ENCODE results near the gene KCNMA1.

KCNMA1 gene

GRCh38 chr10:77482072-77482471 is 155.5 kb downstream of the KCNMA1 start:
- no peak for DNase-seq (ENCODE audit: low spot score)

- no peak for DNase-seq (ENCODE audit: low spot score)
Observed at GRCh38 chr10:77479586-77479985, 158.0 kb downstream of the KCNMA1 start.

GRCh38 chr10:77478962-77479359 is 158.6 kb downstream of the KCNMA1 start:
- DNase-seq (ENCODE audit: low spot score): no peak

GRCh38 chr10:77478247-77478961 is 159.2 kb downstream of the KCNMA1 start:
- DNase-seq (ENCODE audit: low spot score): peak; percentile 91

GRCh38 chr10:77475522-77475921 is 162.1 kb downstream of the KCNMA1 start:
- DNase-seq (ENCODE audit: low spot score): no peak

GRCh38 chr10:77474939-77475338 is 162.7 kb downstream of the KCNMA1 start:
- DNase-seq (ENCODE audit: low spot score): no peak

- no peak for DNase-seq (ENCODE audit: low spot score)
Observed at GRCh38 chr10:77474386-77474785, 163.2 kb downstream of the KCNMA1 start.

- no peak for DNase-seq (ENCODE audit: low spot score)
Observed at GRCh38 chr10:77472146-77472545, 165.5 kb downstream of the KCNMA1 start.

- DNase-seq (ENCODE audit: low spot score): no peak
Observed at GRCh38 chr10:77471069-77471536, 166.5 kb downstream of the KCNMA1 start.

- no peak for DNase-seq (ENCODE audit: low spot score)
Observed at GRCh38 chr10:77467422-77467963, 170.1 kb downstream of the KCNMA1 start.

- DNase-seq (ENCODE audit: low spot score): peak; percentile 46
Observed at GRCh38 chr10:77463967-77464745, 173.5 kb downstream of the KCNMA1 start.

GRCh38 chr10:77463499-77463898 is 174.1 kb downstream of the KCNMA1 start:
- DNase-seq (ENCODE audit: low spot score): no peak

- DNase-seq (ENCODE audit: low spot score): no peak
Observed at GRCh38 chr10:77461636-77462296, 175.8 kb downstream of the KCNMA1 start.

GRCh38 chr10:77459905-77460304 is 177.7 kb downstream of the KCNMA1 start:
- DNase-seq (ENCODE audit: low spot score): no peak

- peak; percentile 9 for DNase-seq (ENCODE audit: low spot score)
Observed at GRCh38 chr10:77458986-77459590, 178.5 kb downstream of the KCNMA1 start.

- DNase-seq (ENCODE audit: low spot score): no peak
Observed at GRCh38 chr10:77457721-77458120, 179.9 kb downstream of the KCNMA1 start.

- no peak for DNase-seq (ENCODE audit: low spot score)
Observed at GRCh38 chr10:77457266-77457665, 180.3 kb downstream of the KCNMA1 start.

- DNase-seq (ENCODE audit: low spot score): no peak
Observed at GRCh38 chr10:77456414-77456813, 181.2 kb downstream of the KCNMA1 start.

- DNase-seq (ENCODE audit: low spot score): peak; percentile 79
Observed at GRCh38 chr10:77455561-77455960, 182.0 kb downstream of the KCNMA1 start.

- no peak for DNase-seq (ENCODE audit: low spot score)
Observed at GRCh38 chr10:77452952-77453564, 184.6 kb downstream of the KCNMA1 start.

GRCh38 chr10:77451886-77452285 is 185.7 kb downstream of the KCNMA1 start:
- DNase-seq (ENCODE audit: low spot score): no peak

- no peak for DNase-seq (ENCODE audit: low spot score)
Observed at GRCh38 chr10:77448226-77448625, 189.4 kb downstream of the KCNMA1 start.

Data from kidney tubule cell (primary cell).